SK-N-MC (cell line): ENCODE data around the gene IGLL5.

Experiments
- DNase-seq: peaks from one replicate; pipeline ENCODE4 v3.0.0-alpha.2; 2011; ENCODE audit warnings: low read depth, low spot score
- H3K27ac ChIP-seq: fragments of 200-600 bp; sonication (generic); 2 replicates; pipeline ENCODE4 v1.5.1; 2016; ENCODE audit warnings: mixed run types
- H3K36me3 ChIP-seq: fragments of 200-600 bp; sonication (generic); 2 replicates; pipeline ENCODE4 v1.6.1; 2017; ENCODE audit warnings: antibody characterized with exemption, low read length, mixed read lengths; ENCODE audit not compliant: insufficient read depth
- H3K4me3 ChIP-seq: fragments of 200-600 bp; sonication (generic); 2 replicates; pipeline ENCODE4 v1.5.1; 2016
- H3K9ac ChIP-seq: fragments of 200-600 bp; sonication (generic); 2 replicates; pipeline ENCODE4 v1.8.0; 2017; ENCODE audit warnings: mixed run types, mixed read lengths; ENCODE audit not compliant: insufficient read length
- H3K9me3 ChIP-seq: fragments of 200-600 bp; sonication (generic); 2 replicates; pipeline ENCODE4 v1.6.1; 2017; ENCODE audit warnings: low read depth, mild to moderate bottlenecking, antibody characterized with exemption, low read length, moderate library complexity, mixed read lengths
- EZH2 ChIP-seq: fragments of 200-600 bp; sonication (generic); IDR thresholded peaks from one replicate; pipeline ENCODE4 v1.6.1; 2017; ENCODE audit warnings: antibody characterized with exemption
- FOXP2 ChIP-seq: optimal IDR thresholded peaks from 2 replicates; pipeline ENCODE3; 2011; ENCODE audit warnings: mild to moderate bottlenecking, moderate library complexity; ENCODE audit not compliant: insufficient read depth; ENCODE audit errors: extremely low read length, control extremely low read depth
- POLR2AphosphoS5 ChIP-seq: IDR thresholded peaks from 2 replicates; pipeline ENCODE4 v1.6.1; 2012; ENCODE audit warnings: mild to moderate bottlenecking, low read depth, low read length, borderline replicate concordance

Gene IGLL5

GRCh38 chr22:22932512-22932941 lies 44.9 kb downstream of the IGLL5 start:
- H3K9me3 ChIP-seq = no peaks in the 10 kb centered on the region
- H3K9ac ChIP-seq = no peak overlapping the region
- DNase-seq = no peak
- H3K36me3 ChIP-seq = no peaks in the 10 kb centered on the region
- TF ChIP-seq POLR2AphosphoS5 (no peak), EZH2 (no peak), FOXP2 (no peak)
- H3K27ac ChIP-seq = no peak overlapping the region
- no peak overlapping the region for H3K4me3 ChIP-seq

GRCh38 chr22:22933100-22933806 lies 45.6 kb downstream of the IGLL5 start:
- H3K27ac ChIP-seq = no peak overlapping the region
- H3K9ac ChIP-seq = no peak overlapping the region
- H3K36me3 ChIP-seq = no peaks in the 10 kb centered on the region
- H3K9me3 ChIP-seq = no peaks in the 10 kb centered on the region
- no peak overlapping the region for H3K4me3 ChIP-seq
- DNase-seq = no peak
- TF ChIP-seq EZH2 (no peak), POLR2AphosphoS5 (no peak), FOXP2 (no peak)

GRCh38 chr22:22933807-22934542 lies 46.4 kb downstream of the IGLL5 start:
- no peaks in the 10 kb centered on the region for H3K9me3 ChIP-seq

GRCh38 chr22:22934543-22935055 lies 47.0 kb downstream of the IGLL5 start:
- DNase-seq = no peak
- Histone ChIP-seq H3K4me3 (no peak overlapping the region), H3K9ac (no peak overlapping the region), H3K36me3 (no peaks in the 10 kb centered on the region), H3K9me3 (no peaks in the 10 kb centered on the region), H3K27ac (no peak overlapping the region)
- no peak for TF ChIP-seq EZH2
- no peak for TF ChIP-seq POLR2AphosphoS5
- no peak for TF ChIP-seq FOXP2

More at GRCh38 chr22:22933807-22934542, 46.4 kb downstream of the IGLL5 start:
- H3K9ac ChIP-seq = no peak overlapping the region
- DNase-seq = no peak
- no peak for TF ChIP-seq EZH2
- TF ChIP-seq POLR2AphosphoS5 = no peak
- TF ChIP-seq FOXP2 = no peak
- H3K4me3 ChIP-seq = no peak overlapping the region
- no peaks in the 10 kb centered on the region for H3K36me3 ChIP-seq
- no peak overlapping the region for H3K27ac ChIP-seq

- H3K4me3 ChIP-seq = no peak overlapping the region
- H3K27ac ChIP-seq = no peak overlapping the region
- H3K9me3 ChIP-seq = no peaks in the 10 kb centered on the region
- TF ChIP-seq FOXP2 (no peak), EZH2 (no peak), POLR2AphosphoS5 (no peak)
- DNase-seq = no peak
- no peaks in the 10 kb centered on the region for H3K36me3 ChIP-seq
- no peak overlapping the region for H3K9ac ChIP-seq
Measured at GRCh38 chr22:22935056-22935545, 47.5 kb downstream of the IGLL5 start.

GRCh38 chr22:22935546-22936157 lies 48.0 kb downstream of the IGLL5 start:
- H3K9ac ChIP-seq = no peak overlapping the region
- TF ChIP-seq FOXP2 = no peak
- TF ChIP-seq EZH2 = no peak
- H3K27ac ChIP-seq = no peak overlapping the region
- no peak for DNase-seq
- no peak overlapping the region for H3K4me3 ChIP-seq
- H3K36me3 ChIP-seq = no peaks in the 10 kb centered on the region
- no peaks in the 10 kb centered on the region for H3K9me3 ChIP-seq

GRCh38 chr22:22936180-22936914 lies 48.7 kb downstream of the IGLL5 start:
- no peak overlapping the region for H3K9ac ChIP-seq
- DNase-seq = no peak
- no peaks in the 10 kb centered on the region for H3K36me3 ChIP-seq
- H3K27ac ChIP-seq = no peak overlapping the region
- no peak for TF ChIP-seq POLR2AphosphoS5
- TF ChIP-seq FOXP2 = no peak
- no peak for TF ChIP-seq EZH2
- H3K4me3 ChIP-seq = no peak overlapping the region
- no peaks in the 10 kb centered on the region for H3K9me3 ChIP-seq
